GM12878 (cell line): Measurements from ENCODE around the gene ARHGAP44. TPM values are rescaled to one million over a fixed set of nuclear protein-coding genes. Genes with fewer than 3 reads are reported as not detected.

Experiments used
- ATAC-seq: fragments of 200-7000 bp; cut with Tn5 transposase; 3 replicates; pipeline ENCODE4 v1.9.1; 2020; ENCODE audit warnings: mild to moderate bottlenecking, moderate library complexity
- BruUV-seq: library from RNA; stranded (reverse); fragments of 400-500 nt; replicated peaks from 2 replicates; lab custom pipeline; 2021; lab: Mats Ljungman, UMichigan
- CTCF ChIA-PET: fragments of 300-600 bp; sonication (Branson Sonifier 250); formaldehyde crosslinking; extraction: SDS; loops from one replicate; lab custom pipeline; 2021; ENCODE audit warnings: inconsistent platforms; lab: Yijun Ruan, JAX
- POLR2A ChIA-PET: fragments of 350-600 bp; formaldehyde crosslinking; extraction: SDS; loops from one replicate; lab custom pipeline; 2021; ENCODE audit warnings: inconsistent platforms; lab: Charles Lee
- RAD21 ChIA-PET: fragments of 300-600 bp; sonication (Branson Sonifier 250); formaldehyde crosslinking; loops from one replicate; lab custom pipeline; 2023; ENCODE audit warnings: antibody characterized with exemption; ENCODE audit not compliant: unreplicated experiment; lab: Charles Lee
- SMC1A ChIA-PET: fragments of 300-600 bp; sonication (Branson Sonifier 250); formaldehyde crosslinking; loops from one replicate; lab custom pipeline; 2023; ENCODE audit not compliant: unreplicated experiment, uncharacterized antibody; lab: Charles Lee
- DNase-seq: peaks from one replicate; pipeline ENCODE4 v3.0.0-alpha.2; 2011; ENCODE audit warnings: low read depth, low spot score
- FAIRE-seq: peaks from 3 replicates; lab custom pipeline; 2011; peaks lifted over from hg19 to GRCh38; lab: Jason Lieb, UNC
- H2AFZ ChIP-seq: 2 replicates; pipeline ENCODE4 v1.6.0; 2011; ENCODE audit warnings: low read depth, low read length, control low read depth; ENCODE audit not compliant: control insufficient read depth
- H3K27ac ChIP-seq: 2 replicates; pipeline ENCODE4 v1.5.1; 2011; ENCODE audit warnings: control low read depth; ENCODE audit not compliant: control insufficient read depth, insufficient read depth
- H3K27me3 ChIP-seq, 2 experiments: replicated peaks in 1 of 2; 2 replicates each; pipeline versions ENCODE4 v1.6.0 to v1.6.1; 2011; ENCODE audit warnings: low read length in 1 of 2; ENCODE audit not compliant: control insufficient read depth in 2 of 2, insufficient read depth in 2 of 2
- H3K36me3 ChIP-seq, 2 experiments: 2 replicates each; pipeline ENCODE4 v1.5.1; 2011; ENCODE audit warnings: low read length in 1 of 2; ENCODE audit not compliant: control insufficient read depth in 2 of 2, insufficient read depth in 2 of 2
- H3K4me1 ChIP-seq: 2 replicates; pipeline ENCODE4 v1.6.1; 2011; ENCODE audit warnings: mild to moderate bottlenecking, low read length, moderate library complexity, mixed read lengths; ENCODE audit not compliant: control insufficient read depth, insufficient read depth
- H3K4me2 ChIP-seq: 2 replicates; pipeline ENCODE4 v1.6.0; 2011; ENCODE audit warnings: control low read depth; ENCODE audit not compliant: control insufficient read depth, insufficient read depth
- H3K4me3 ChIP-seq: fragments of 200-600 bp; sonication (generic); 2 replicates; pipeline ENCODE4 v1.5.1; 2016
- H3K79me2 ChIP-seq: 2 replicates; pipeline ENCODE4 v1.6.0; 2011; ENCODE audit warnings: low read length; ENCODE audit not compliant: control insufficient read depth, insufficient read depth
- H3K9ac ChIP-seq: 2 replicates; pipeline ENCODE4 v1.8.0; 2011; ENCODE audit warnings: low read length, control low read depth, mixed read lengths; ENCODE audit not compliant: control insufficient read depth, insufficient read depth
- H3K9me3 ChIP-seq: replicated peaks from 3 replicates; pipeline ENCODE4 v1.5.1; 2011; ENCODE audit warnings: mild to moderate bottlenecking, low read length; ENCODE audit not compliant: control insufficient read depth, insufficient read depth
- H4K20me1 ChIP-seq: 2 replicates; pipeline ENCODE4 v1.6.0; 2011; ENCODE audit not compliant: control insufficient read depth, insufficient read depth
- BHLHE40 ChIP-seq, 2 experiments: fragments of 450-650 bp in 1 of 2; IDR thresholded peaks; 2 replicates each; pipeline ENCODE4 v1.6.1; 2011 to 2017; ENCODE audit warnings: low read depth in 2 of 2, borderline replicate concordance in 1 of 2, improper control_type of control experiment in 1 of 2, low read length in 1 of 2, mild to moderate bottlenecking in 1 of 2
- BRCA1 ChIP-seq: IDR thresholded peaks from 2 replicates; pipeline ENCODE4 v1.6.1; 2011; ENCODE audit warnings: low read depth, low read length, improper control_type of control experiment
- KLF5 ChIP-seq: fragments of 450-650 bp; IDR thresholded peaks from 2 replicates; pipeline ENCODE4 v1.6.1; 2014; ENCODE audit warnings: mild to moderate bottlenecking; ENCODE audit not compliant: partially characterized antibody
- MXI1 ChIP-seq: fragments of 150-350 bp; IDR thresholded peaks from 2 replicates; pipeline ENCODE4 v1.6.1; 2011; ENCODE audit warnings: low read depth, mild to moderate bottlenecking, inconsistent platforms, low read length, improper control_type of control experiment
- NR2F1 ChIP-seq: fragments of 450-650 bp; conservative IDR thresholded peaks from 2 replicates; pipeline ENCODE4 v1.6.1; 2017; ENCODE audit warnings: mild to moderate bottlenecking
- RBBP5 ChIP-seq: fragments of 200-600 bp; sonication (generic); conservative IDR thresholded peaks from 2 replicates; pipeline ENCODE4 v1.6.1; 2016
- SREBF2 ChIP-seq: IDR thresholded peaks from 2 replicates; pipeline ENCODE4 v1.6.1; 2012; ENCODE audit warnings: mild to moderate bottlenecking, low read length
- YBX1 ChIP-seq: fragments of 450-650 bp; IDR thresholded peaks from 2 replicates; pipeline ENCODE4 v1.6.1; 2016; ENCODE audit warnings: antibody characterized with exemption
- ZNF207 ChIP-seq: fragments of 450-650 bp; IDR thresholded peaks from 2 replicates; pipeline ENCODE4 v1.6.1; 2014; ENCODE audit warnings: antibody characterized with exemption, mild to moderate bottlenecking, borderline replicate concordance
- ZNF274 ChIP-seq: IDR thresholded peaks from one replicate; pipeline ENCODE4 v1.8.0; 2011; ENCODE audit not compliant: insufficient read length, insufficient read depth
- WGBS: methylation state at CpG from one replicate; pipeline ENCODE4 v1.1.6; 2016; ENCODE audit warnings: low lambda C conversion rate; ENCODE audit not compliant: insufficient replicate concordance, insufficient coverage; ENCODE audit errors: missing lambda C conversion rate; 5-methylcytosine and 5-hydroxymethylcytosine counted together
- in situ Hi-C: fragments of 300-500 bp; cut with MboI; formaldehyde crosslinking; loops from 9 replicates; pipeline ENCODE4 v1.14.3; 2018; ENCODE audit warnings: mixed read lengths
- intact Hi-C: fragments of 100-400 bp; cut with micrococcal nuclease; formaldehyde crosslinking; loops from one replicate; pipeline ENCODE4 v1.14.2; 2022; ENCODE audit not compliant: unreplicated experiment
- polyA plus RNA-seq, 11 experiments: library from polyadenylated mRNA; depleted of rRNA in 4 of 11; unstranded in 6 of 11; stranded (reverse) in 5 of 11; fragments of >200 nt; fragmentation: Nextera tagmentation in 4 of 11; fragmentation: Illumina TruSeq in 1 of 11; extraction: Ambion mirVana in 4 of 11; extraction: Trizol in 1 of 11; gene quantifications; 1 replicate in 1 of 11; 2 replicates in 10 of 11; pipeline versions ENCODE4 v1.2.1 to v1.2.3, GENCODE V29; 2011 to 2016; ENCODE audit warnings: inconsistent platforms in 2 of 11, missing spikeins in 2 of 11, low read depth in 1 of 11
- total RNA-seq, 4 experiments: library from RNA; depleted of rRNA in 3 of 4; stranded (reverse); fragments of >200 nt in 3 of 4; fragmentation: Illumina TruSeq in 1 of 4; extraction: Trizol in 1 of 4; gene quantifications; 2 replicates each; pipeline versions ENCODE4 v1.2.1 to v1.2.3, GENCODE V29; 2013 to 2021
- TF ChIP-seq, protein P1 (sequence below): IDR thresholded peaks from 2 replicates; pipeline ENCODE4 v1.6.1; 2012; ENCODE audit warnings: low read length, inconsistent platforms

Gene ARHGAP44
- total and polyA plus RNA-seq, 10 of the 15 experiments (the other 5 are each of a cell fraction or from before 2014, with no cell fraction given), result 0.11 to 1.2 (median 0.48) TPM

DNA sequence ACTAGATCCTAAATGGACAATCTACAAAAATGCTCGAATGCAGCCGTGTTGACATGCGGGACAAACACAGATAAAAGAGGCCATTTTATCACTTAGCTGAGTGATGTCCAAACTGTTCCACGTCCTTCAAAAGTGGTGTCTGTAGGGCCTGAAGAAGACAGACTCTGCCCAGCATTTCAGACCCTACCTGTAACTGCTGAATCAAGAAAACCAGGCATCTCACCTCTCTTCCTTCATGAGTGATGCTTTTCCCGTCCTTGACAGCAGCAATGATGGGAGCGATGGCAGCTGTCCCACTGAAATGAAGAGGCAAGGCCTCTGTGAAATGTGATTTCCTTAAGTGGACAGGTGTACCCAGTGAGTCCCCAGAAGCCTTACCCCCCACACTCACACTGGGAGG, 216.2 kb downstream of the ARHGAP44 start:
- SMC1A ChIA-PET, result interaction anchor here (1.2 to 2.3 kb wide), 2 partner anchors 12 to 748 kb away, joined by 3 to 8 read pairs; partner anchors contain the start of gene ELAC2
- no peak for FAIRE-seq
- Histone ChIP-seq H3K79me2 (no peaks in the 10 kb centered on the region), H3K27ac (no peak overlapping the region), H3K9me3 (no peaks in the 10 kb centered on the region), H3K4me3 (no peak overlapping the region), H2AFZ (no peak overlapping the region), H3K4me1 (no peaks in the 10 kb centered on the region), H3K4me2 (no peak overlapping the region), H4K20me1 (no peaks in the 10 kb centered on the region), H3K27me3 (no peaks in the 10 kb centered on the region), H3K36me3 (peaks cover 21 to 24% of the 10 kb centered on the region in 2 experiments), H3K9ac (no peak overlapping the region)
- POLR2A ChIA-PET, result interaction anchor here (0.6 kb wide), 1 partner anchor 697 kb away, joined by 3 read pairs; no protein-coding TSS in a partner anchor
- intact Hi-C loops (loop anchor here (10.0 kb wide), 2 partner anchors 331 to 461 kb away; no protein-coding TSS in a partner anchor), in situ Hi-C loops (no loop called here)
- CTCF ChIA-PET, result interaction anchor here (1.0 to 4.1 kb wide), 5 partner anchors 13 to 834 kb away, joined by 3 to 26 read pairs (median 3); partner anchors contain the start of gene ELAC2
- 89% methylated on average over 6 of the region's 6 CpGs for WGBS
- DNase-seq, result no peak
- RAD21 ChIA-PET, result interaction anchor here (1.4 kb wide), 1 partner anchor 12 kb away, joined by 8 read pairs; the partner anchor contains the start of gene ELAC2
- TF ChIP-seq SREBF2, result no peak
- ATAC-seq, result no peak
- no TSS peak for BruUV-seq

DNA sequence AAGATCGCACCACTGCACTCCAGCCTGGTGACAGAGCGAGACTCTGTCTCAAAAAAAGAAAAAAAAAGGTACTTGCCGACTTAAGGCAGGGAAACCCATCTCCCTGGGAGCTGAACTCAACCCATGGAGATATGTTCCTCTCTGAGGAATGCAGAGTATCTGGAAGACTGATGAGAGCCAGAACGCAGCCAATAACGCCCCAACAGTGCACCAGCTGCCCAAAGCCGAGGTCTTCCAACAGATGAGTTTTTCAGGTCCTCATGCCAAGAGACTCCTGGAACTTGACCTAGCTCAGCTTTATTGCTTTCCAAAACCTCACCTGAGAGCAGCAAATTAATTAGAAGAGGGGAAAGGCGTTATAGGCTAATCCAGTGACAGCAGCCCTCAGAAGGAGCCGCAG, 219.2 kb downstream of the ARHGAP44 start:
- H3K79me2 ChIP-seq, result no peaks in the 10 kb centered on the region
- no peaks in the 10 kb centered on the region for H4K20me1 ChIP-seq
- intact Hi-C loops, result loop anchor here (10.0 kb wide), 2 partner anchors 334 to 464 kb away; no protein-coding TSS in a partner anchor
- in situ Hi-C loops, result no loop called here
- ChIA-PET POLR2A (interaction anchor here (1.7 kb wide), 1 partner anchor 10 kb away, joined by 5 read pairs; the partner anchor contains the start of gene ELAC2), RAD21 (no interaction called here), CTCF (interaction anchor here (1.3 to 1.9 kb wide), 3 partner anchors 15 to 23 kb away, joined by 3 to 5 read pairs (median 5); no protein-coding TSS in a partner anchor), SMC1A (interaction anchor here (1.5 to 3.1 kb wide), 2 partner anchors 10 to 22 kb away, joined by 4 to 11 read pairs; partner anchors contain the start of gene ELAC2)
- no peaks in the 10 kb centered on the region for H3K4me1 ChIP-seq
- TF ChIP-seq RBBP5 (no peak), BHLHE40 (IDR thresholded peaks at IDR 0.05; ENCODE audit: borderline replicate concordance in 1 of 2, low read depth in 2 of 2, low read length in 1 of 2) (no peak), YBX1 (no peak), MXI1 (no peak), BRCA1 (no peak), NR2F1 (no peak), ZNF274 (no peak), ZNF207 (no peak), KLF5 (no peak)
- TF ChIP-seq, protein P1, sequence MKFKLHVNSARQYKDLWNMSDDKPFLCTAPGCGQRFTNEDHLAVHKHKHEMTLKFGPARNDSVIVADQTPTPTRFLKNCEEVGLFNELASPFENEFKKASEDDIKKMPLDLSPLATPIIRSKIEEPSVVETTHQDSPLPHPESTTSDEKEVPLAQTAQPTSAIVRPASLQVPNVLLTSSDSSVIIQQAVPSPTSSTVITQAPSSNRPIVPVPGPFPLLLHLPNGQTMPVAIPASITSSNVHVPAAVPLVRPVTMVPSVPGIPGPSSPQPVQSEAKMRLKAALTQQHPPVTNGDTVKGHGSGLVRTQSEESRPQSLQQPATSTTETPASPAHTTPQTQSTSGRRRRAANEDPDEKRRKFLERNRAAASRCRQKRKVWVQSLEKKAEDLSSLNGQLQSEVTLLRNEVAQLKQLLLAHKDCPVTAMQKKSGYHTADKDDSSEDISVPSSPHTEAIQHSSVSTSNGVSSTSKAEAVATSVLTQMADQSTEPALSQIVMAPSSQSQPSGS, result no peak
- H3K9ac ChIP-seq, result no peak overlapping the region
- H3K4me3 ChIP-seq, result no peak overlapping the region
- no peak overlapping the region for H3K27ac ChIP-seq
- no peak for DNase-seq
- no TSS peak for BruUV-seq
- FAIRE-seq, result no peak
- no peak overlapping the region for H3K4me2 ChIP-seq
- H3K9me3 ChIP-seq, result no peaks in the 10 kb centered on the region
- WGBS, result 95% methylated on average over 8 of the region's 8 CpGs
- peaks cover 11 to 30% of the 10 kb centered on the region in 2 experiments for H3K36me3 ChIP-seq
- H3K27me3 ChIP-seq, result no peaks in the 10 kb centered on the region
- no peak overlapping the region for H2AFZ ChIP-seq
- ATAC-seq, result no peak
